CD4-positive, alpha-beta T cell (primary cell): ENCODE data around the gene VGLL3. TPM values are rescaled to one million over a fixed set of nuclear protein-coding genes. Genes with fewer than 3 reads are reported as not detected.

Experiments used
- ATAC-seq: fragments of 200-7000 bp; cut with Tn5 transposase; one replicate; pipeline ENCODE4 v1.10.0; 2022; ENCODE audit warnings: mild to moderate bottlenecking; ENCODE audit not compliant: poor library complexity
- CTCF ChIA-PET: fragments of 350-600 bp; sonication (Branson Sonifier 250); formaldehyde crosslinking; loops from one replicate; lab custom pipeline; 2021; ENCODE audit warnings: antibody characterized with exemption, inconsistent platforms; lab: Charles Lee
- POLR2A ChIA-PET: fragments of 350-600 bp; sonication (Branson Sonifier 250); formaldehyde crosslinking; loops from one replicate; lab custom pipeline; 2021; ENCODE audit warnings: antibody characterized with exemption, inconsistent platforms; lab: Charles Lee
- DNase-seq, 14 experiments: peaks; one replicate each; pipeline ENCODE4 v3.0.0-alpha.2; 2013 to 2020; ENCODE audit warnings: mixed read lengths in 2 of 14
- H3K27ac ChIP-seq, 2 donors: one replicate each; pipeline versions ENCODE4 v1.5.1 to v1.7.0; 2013; ENCODE audit warnings: low read length in 2 of 2, low read depth in 1 of 2, mild to moderate bottlenecking in 1 of 2
- H3K27me3 ChIP-seq, 2 experiments: 1 replicate in 1 of 2; 2 replicates in 1 of 2; pipeline versions ENCODE4 v1.6.1 to v1.7.0; 2013; ENCODE audit warnings: low read length in 2 of 2, control low read depth in 1 of 2, mild to moderate bottlenecking in 1 of 2, moderate library complexity in 1 of 2; ENCODE audit not compliant: insufficient read depth in 2 of 2, control insufficient read depth in 1 of 2
- H3K36me3 ChIP-seq: one replicate; pipeline ENCODE4 v1.6.1; 2013; ENCODE audit warnings: low read length, control low read depth; ENCODE audit not compliant: insufficient read depth
- H3K4me1 ChIP-seq: one replicate; pipeline ENCODE4 v1.6.1; 2013; ENCODE audit warnings: low read length, control low read depth; ENCODE audit not compliant: insufficient read depth
- H3K4me3 ChIP-seq: one replicate; pipeline ENCODE4 v1.5.1; 2013; ENCODE audit warnings: mild to moderate bottlenecking, low read length, moderate library complexity
- H3K9me3 ChIP-seq, 2 experiments: 1 replicate in 1 of 2; 2 replicates in 1 of 2; pipeline versions ENCODE4 v1.6.1 to v1.7.0; 2013; ENCODE audit warnings: low read length in 2 of 2, mild to moderate bottlenecking in 2 of 2, control low read depth in 1 of 2, moderate library complexity in 1 of 2; ENCODE audit not compliant: control insufficient read depth in 1 of 2, insufficient read depth in 1 of 2
- H3K27ac Mint-ChIP-seq: one replicate; pipeline ENCODE4 v1.8.0; 2020; ENCODE audit warnings: mixed read lengths
- H3K27me3 Mint-ChIP-seq: one replicate; pipeline ENCODE4 v1.8.0; 2021; ENCODE audit warnings: mixed read lengths
- H3K36me3 Mint-ChIP-seq: one replicate; pipeline ENCODE4 v1.8.0; 2021; ENCODE audit warnings: low read depth, mixed read lengths
- H3K4me1 Mint-ChIP-seq: one replicate; pipeline ENCODE4 v1.8.0; 2021; ENCODE audit warnings: low read depth, mixed read lengths
- H3K4me3 Mint-ChIP-seq: one replicate; pipeline ENCODE4 v1.8.0; 2020; ENCODE audit warnings: mild to moderate bottlenecking, mixed read lengths
- H3K9me3 Mint-ChIP-seq: one replicate; pipeline ENCODE4 v1.8.0; 2020; ENCODE audit warnings: mixed read lengths
- CTCF ChIP-seq: fragments of 200-600 bp; IDR thresholded peaks from one replicate; pipeline ENCODE4 v1.8.0; 2022; ENCODE audit warnings: antibody characterized with exemption, mild to moderate bottlenecking
- intact Hi-C, 2 experiments: fragments of 100-400 bp; cut with DNase I in 1 of 2; cut with micrococcal nuclease in 1 of 2; formaldehyde crosslinking; loops; one replicate each; pipeline versions ENCODE4 v1.15.1 to v1.9.0; 2023 to 2025; cut with DNase I, micrococcal nuclease
- total RNA-seq, 174 experiments: library from RNA in 2 of 174; stranded (reverse) in 2 of 174; gene quantifications; one replicate each; pipeline ENCODE4 v1.2.3 and lab custom pipeline; 2021 to 2026

The VGLL3 gene
- total RNA-seq, 2 experiments from 2014 or later = not detected

GRCh38 chr3:86988235-86988634 is 2.7 kb downstream of the VGLL3 start:
- POLR2A ChIA-PET = no interaction called here

GRCh38 chr3:86987421-86987715 is 3.6 kb downstream of the VGLL3 start:
- peaks cover 0 to 12% of the 10 kb centered on the region in 2 experiments for H3K9me3 ChIP-seq
- ATAC-seq = no peak
- peaks cover 30% of the 10 kb centered on the region for H3K27me3 Mint-ChIP-seq
- no peak overlapping the region for H3K4me3 ChIP-seq
- ChIA-PET POLR2A (no interaction called here), CTCF (no interaction called here)
- H3K36me3 Mint-ChIP-seq = no peaks in the 10 kb centered on the region
- no peak for TF ChIP-seq CTCF
- H3K4me3 Mint-ChIP-seq = no peak overlapping the region
- intact Hi-C loops = no loop called here
- no peaks in the 10 kb centered on the region for H3K4me1 ChIP-seq
- DNase-seq = no peak
- no peak overlapping the region for H3K27ac Mint-ChIP-seq
- H3K36me3 ChIP-seq = no peaks in the 10 kb centered on the region
- peaks cover 6 to 22% of the 10 kb centered on the region in 2 experiments for H3K27me3 ChIP-seq
- H3K9me3 Mint-ChIP-seq = no peaks in the 10 kb centered on the region
- H3K4me1 Mint-ChIP-seq = peaks cover 5% of the 10 kb centered on the region
- no peak overlapping the region for H3K27ac ChIP-seq

More at GRCh38 chr3:86988235-86988634, 2.7 kb downstream of the VGLL3 start:
- H3K27ac Mint-ChIP-seq = no peak overlapping the region
- H3K27me3 Mint-ChIP-seq = peaks cover 36% of the 10 kb centered on the region
- no peaks in the 10 kb centered on the region for H3K36me3 Mint-ChIP-seq
- Histone ChIP-seq H3K4me3 (no peak overlapping the region), H3K9me3 (peaks cover 0 to 12% of the 10 kb centered on the region in 2 experiments), H3K4me1 (no peaks in the 10 kb centered on the region), H3K27me3 (peaks cover 6 to 22% of the 10 kb centered on the region in 2 experiments), H3K27ac (no peak overlapping the region), H3K36me3 (no peaks in the 10 kb centered on the region)
- H3K4me1 Mint-ChIP-seq = peaks cover 5% of the 10 kb centered on the region
- no peaks in the 10 kb centered on the region for H3K9me3 Mint-ChIP-seq
- DNase-seq (no peak), ATAC-seq (no peak)
- intact Hi-C loops = no loop called here
- no peak for TF ChIP-seq CTCF
- CTCF ChIA-PET = no interaction called here
- H3K4me3 Mint-ChIP-seq = no peak overlapping the region

GRCh38 chr3:86986671-86987420 is 4.1 kb downstream of the VGLL3 start:
- no peak overlapping the region for H3K27ac ChIP-seq
- Mint-ChIP-seq H3K4me1 (peaks cover 5% of the 10 kb centered on the region), H3K36me3 (no peaks in the 10 kb centered on the region), H3K4me3 (no peak overlapping the region), H3K27me3 (peaks cover 25% of the 10 kb centered on the region), H3K9me3 (no peaks in the 10 kb centered on the region), H3K27ac (no peak overlapping the region)
- H3K4me1 ChIP-seq = no peaks in the 10 kb centered on the region
- POLR2A ChIA-PET = no interaction called here
- no peaks in the 10 kb centered on the region for H3K36me3 ChIP-seq
- DNase-seq = no peak
- no peak for ATAC-seq
- H3K9me3 ChIP-seq = peaks cover 0 to 12% of the 10 kb centered on the region in 2 experiments
- TF ChIP-seq CTCF = no peak
- intact Hi-C loops = no loop called here
- peaks cover 6 to 21% of the 10 kb centered on the region in 2 experiments for H3K27me3 ChIP-seq
- no peak overlapping the region for H3K4me3 ChIP-seq
- CTCF ChIA-PET = no interaction called here
